HepG2 (cell line): ENCODE data around the gene P3H4. TPM values are rescaled to one million over a fixed set of nuclear protein-coding genes. Genes with fewer than 3 reads are reported as not detected.

Experiments used
- CBX1 ChIP-seq: IDR thresholded peaks from one replicate; pipeline ENCODE4 v1.6.1; 2016; ENCODE audit warnings: antibody characterized with exemption, low read depth
- CBX2 ChIP-seq, 2 experiments: fragments of 200-600 bp in 1 of 2; sonication (generic); formaldehyde crosslinking in 1 of 2; IDR thresholded peaks; 2 replicates each; pipeline versions ENCODE4 v1.7.0 to v1.8.1; 2018 to 2022; ENCODE audit warnings: low read depth in 2 of 2, low read length in 1 of 2, mild to moderate bottlenecking in 1 of 2, missing genetic modification reagents in 1 of 2
- CREBL2 ChIP-seq: sonication (generic); formaldehyde crosslinking; IDR thresholded peaks from 2 replicates; pipeline ENCODE4 v1.8.1; 2023; ENCODE audit warnings: missing genetic modification reagents, mild to moderate bottlenecking, borderline replicate concordance
- FOSL2 ChIP-seq: sonication (generic); formaldehyde crosslinking; IDR thresholded peaks from 2 replicates; pipeline ENCODE4 v1.4.0; 2020; ENCODE audit warnings: missing genetic modification reagents
- FOXC1 ChIP-seq: sonication (generic); formaldehyde crosslinking; IDR thresholded peaks from 2 replicates; pipeline ENCODE4 v1.8.0; 2022; ENCODE audit warnings: mild to moderate bottlenecking, missing genetic modification reagents, borderline replicate concordance
- HNF4G ChIP-seq, 2 experiments: sonication (generic) in 1 of 2; formaldehyde crosslinking in 1 of 2; IDR thresholded peaks; 2 replicates each; pipeline versions ENCODE4 v1.4.0 to v1.6.1; 2011 to 2020; ENCODE audit warnings: borderline replicate concordance in 2 of 2, low read depth in 2 of 2, mild to moderate bottlenecking in 2 of 2, low read length in 1 of 2, missing genetic modification reagents in 1 of 2, moderate library complexity in 1 of 2
- HNRNPUL1 ChIP-seq: fragments of 200-400 bp; formaldehyde crosslinking; IDR thresholded peaks from 2 replicates; pipeline ENCODE4 v1.6.1; 2017; ENCODE audit warnings: low read depth, mild to moderate bottlenecking, low read length, moderate library complexity
- IRF1 ChIP-seq: sonication (generic); formaldehyde crosslinking; IDR thresholded peaks from 2 replicates; pipeline ENCODE4 v1.4.0; 2020; ENCODE audit warnings: low read depth, mild to moderate bottlenecking, missing genetic modification reagents
- MAFF ChIP-seq: IDR thresholded peaks from 2 replicates; pipeline ENCODE4 v1.6.1; 2011; ENCODE audit warnings: low read depth, low read length, improper control_type of control experiment
- MED13 ChIP-seq: sonication (generic); formaldehyde crosslinking; IDR thresholded peaks from 2 replicates; pipeline ENCODE4 v1.5.0; 2020; ENCODE audit warnings: missing genetic modification reagents
- MNT ChIP-seq: fragments of 450-650 bp; IDR thresholded peaks from 2 replicates; pipeline ENCODE4 v1.6.1; 2016
- MTF2 ChIP-seq: sonication (generic); formaldehyde crosslinking; IDR thresholded peaks from 2 replicates; pipeline ENCODE4 v1.5.0; 2020; ENCODE audit warnings: missing genetic modification reagents, borderline replicate concordance
- NFATC3 ChIP-seq: sonication (generic); formaldehyde crosslinking; IDR thresholded peaks from 2 replicates; pipeline ENCODE4 v1.5.1; 2020; ENCODE audit warnings: mild to moderate bottlenecking, missing genetic modification reagents
- NFKB2 ChIP-seq: sonication (generic); formaldehyde crosslinking; IDR thresholded peaks from 2 replicates; pipeline ENCODE4 v1.4.0; 2020; ENCODE audit warnings: missing genetic modification reagents, borderline replicate concordance
- NFYC ChIP-seq: IDR thresholded peaks from 2 replicates; pipeline ENCODE4 v1.6.1; 2016; ENCODE audit warnings: missing genetic modification reagents, missing compliant biosample characterization
- PAX8 ChIP-seq: sonication (generic); formaldehyde crosslinking; IDR thresholded peaks from 2 replicates; pipeline ENCODE4 v1.8.0; 2022; ENCODE audit warnings: mild to moderate bottlenecking, missing genetic modification reagents, borderline replicate concordance
- POLR2AphosphoS5 ChIP-seq: IDR thresholded peaks from 2 replicates; pipeline ENCODE4 v1.6.1; 2012; ENCODE audit warnings: low read depth, low read length
- REXO4 ChIP-seq: sonication (generic); formaldehyde crosslinking; IDR thresholded peaks from 2 replicates; pipeline ENCODE4 v1.8.0; 2022; ENCODE audit warnings: missing genetic modification reagents, mild to moderate bottlenecking, borderline replicate concordance
- SMC3 ChIP-seq: IDR thresholded peaks from 2 replicates; pipeline ENCODE4 v1.6.1; 2011; ENCODE audit warnings: low read length, improper control_type of control experiment
- STAT5B ChIP-seq: sonication (generic); formaldehyde crosslinking; IDR thresholded peaks from 2 replicates; pipeline ENCODE4 v1.4.0; 2020; ENCODE audit warnings: missing genetic modification reagents
- TSC22D2 ChIP-seq: sonication (generic); formaldehyde crosslinking; IDR thresholded peaks from 2 replicates; pipeline ENCODE4 v1.5.1; 2020; ENCODE audit warnings: missing genetic modification reagents, mild to moderate bottlenecking, borderline replicate concordance
- ZNF615 ChIP-seq: sonication (generic); formaldehyde crosslinking; IDR thresholded peaks from 2 replicates; pipeline ENCODE4 v1.5.0; 2020; ENCODE audit warnings: mild to moderate bottlenecking, missing genetic modification reagents, borderline replicate concordance
- ZNF619 ChIP-seq: sonication (generic); formaldehyde crosslinking; IDR thresholded peaks from 2 replicates; pipeline ENCODE4 v1.4.0; 2020; ENCODE audit warnings: mild to moderate bottlenecking, missing genetic modification reagents
- ZNF644 ChIP-seq: IDR thresholded peaks from 2 replicates; pipeline ENCODE4 v1.6.1; 2016; ENCODE audit warnings: low read depth
- ZNF746 ChIP-seq: sonication (generic); formaldehyde crosslinking; IDR thresholded peaks from 2 replicates; pipeline ENCODE4 v1.8.0; 2022; ENCODE audit warnings: mild to moderate bottlenecking, missing genetic modification reagents
- ZNF878 ChIP-seq: sonication (generic); formaldehyde crosslinking; IDR thresholded peaks from 2 replicates; pipeline ENCODE4 v1.8.1; 2023; ENCODE audit warnings: mild to moderate bottlenecking, missing genetic modification reagents, moderate library complexity
- ZNF879 ChIP-seq: sonication (generic); formaldehyde crosslinking; IDR thresholded peaks from 2 replicates; pipeline ENCODE4 v1.8.1; 2023; ENCODE audit warnings: missing genetic modification reagents
- polyA plus RNA-seq, 8 experiments: library from polyadenylated mRNA; depleted of rRNA in 3 of 8; stranded (reverse) in 7 of 8; unstranded in 1 of 8; fragments of >200 nt; fragmentation: Illumina TruSeq in 4 of 8; extraction: Trizol in 4 of 8; gene quantifications; 2 replicates each; pipeline versions ENCODE4 v1.2.1 to v1.2.3, GENCODE V29; 2011 to 2016; ENCODE audit warnings: low read depth in 4 of 8, missing spikeins in 1 of 8, mixed read lengths in 1 of 8; ENCODE audit not compliant: insufficient read depth in 1 of 8
- total RNA-seq, 5 experiments: library from RNA; depleted of rRNA; stranded (reverse); fragments of >200 nt; fragmentation: Illumina TruSeq; extraction: Trizol; gene quantifications; 2 replicates each; pipeline ENCODE4 v1.2.3, GENCODE V29; 2016; ENCODE audit warnings: low read depth in 1 of 5

The P3H4 gene
- total and polyA plus RNA-seq, 2 of the 13 experiments (the other 11 are each of a cell fraction or from before 2014, with no cell fraction given) = 37.1 to 50.6 TPM

GRCh38 chr17:41811549-41812380, at the start of gene P3H4 (continued):
- TF ChIP-seq ZNF619 (CRISPR knock-in tag) = no peak
- TF ChIP-seq HNF4G (IDR thresholded peaks at IDR 0.05; ENCODE audit: borderline replicate concordance, low read depth, low read length) = no peak
- TF ChIP-seq HNF4G (CRISPR knock-in tag; IDR thresholded peaks at IDR 0.05; ENCODE audit: borderline replicate concordance, low read depth) = no peak
- TF ChIP-seq CBX2 (IDR thresholded peaks at IDR 0.05; ENCODE audit: low read depth, low read length) = no peak
- TF ChIP-seq CBX2 (CRISPR knock-in tag; IDR thresholded peaks at IDR 0.05; ENCODE audit: low read depth) = 0 out of 2 replicates have a peak, but pooled peaks have one; percentile 26
- no peak for TF ChIP-seq ZNF615
- TF ChIP-seq NFKB2 (CRISPR knock-in tag) = peak; percentile 66; the same call in 1 of the 2 replicates
- 0 out of 2 replicates have a peak, but pooled peaks have one; percentile 8 for TF ChIP-seq FOXC1 (CRISPR knock-in tag)
- 0 out of 2 replicates have a peak, but pooled peaks have one; percentile 14 for TF ChIP-seq ZNF878 (CRISPR knock-in tag)
- TF ChIP-seq ZNF644 (CRISPR knock-in tag) = no peak
- TF ChIP-seq STAT5B (CRISPR knock-in tag) = peak; percentile 10; the same call in 1 of the 2 replicates
- TF ChIP-seq SMC3 = no peak
- peak; percentile 53; the same call in 1 of the 2 replicates for TF ChIP-seq IRF1 (CRISPR knock-in tag)
- TF ChIP-seq CBX1 = no peak
- no peak for TF ChIP-seq TSC22D2 (CRISPR knock-in tag)
- no peak for TF ChIP-seq HNRNPUL1
- TF ChIP-seq ZNF879 (CRISPR knock-in tag) = no peak; the same call in none of the 2 replicates
- TF ChIP-seq FOSL2 (CRISPR knock-in tag) = 0 out of 2 replicates have a peak, but pooled peaks have one; percentile 7
- peak; percentile 20 for TF ChIP-seq ZNF746 (CRISPR knock-in tag)
- TF ChIP-seq MAFF = no peak
- 0 out of 2 replicates have a peak, but pooled peaks have one; percentile 71 for TF ChIP-seq CREBL2
- peak; percentile 74 for TF ChIP-seq MED13 (CRISPR knock-in tag)
- TF ChIP-seq NFYC (CRISPR knock-in tag) = peak; percentile 9; the same call in 1 of the 2 replicates
- TF ChIP-seq NFATC3 (CRISPR knock-in tag) = no peak
- 0 out of 2 replicates have a peak, but pooled peaks have one; percentile 90 for TF ChIP-seq PAX8 (CRISPR knock-in tag)
- no peak for TF ChIP-seq MNT
- TF ChIP-seq POLR2AphosphoS5 = peak; percentile 59
- no peak for TF ChIP-seq REXO4 (CRISPR knock-in tag)
- TF ChIP-seq MTF2 = 0 out of 2 replicates have a peak, but pooled peaks have one; percentile 50
